GM18517 (cell line): ENCODE measurements around the gene GZF1.

Experiments
- ATAC-seq: cut with Tn5 transposase; IDR thresholded peaks from one replicate; pipeline ENCODE4 v1.9.1; 2021; ENCODE audit warnings: mild to moderate bottlenecking, moderate library complexity; ENCODE audit not compliant: unreplicated experiment

The GZF1 gene

GRCh38 chr20:23361476-23362391, at the start of gene GZF1:
GZF1 (plus strand) TSS chr20:23362182; CDS start chr20:23364384, 2,202 bp downstream.
- ATAC-seq = peak; percentile 59

- ATAC-seq = no peak
Measured at GRCh38 chr20:23313271-23313670, 48.7 kb upstream of the GZF1 start.

- ATAC-seq = no peak
Measured at GRCh38 chr20:23314699-23315098, 47.3 kb upstream of the GZF1 start.

- no peak for ATAC-seq
Measured at GRCh38 chr20:23315099-23315498, 46.9 kb upstream of the GZF1 start.

GRCh38 chr20:23316626-23317025, 45.4 kb upstream of the GZF1 start:
- no peak for ATAC-seq

- no peak for ATAC-seq
Measured at GRCh38 chr20:23317081-23317480, 44.9 kb upstream of the GZF1 start.

GRCh38 chr20:23318347-23318746, 43.6 kb upstream of the GZF1 start:
- no peak for ATAC-seq

GRCh38 chr20:23320317-23320716, 41.7 kb upstream of the GZF1 start:
- ATAC-seq = no peak

GRCh38 chr20:23325107-23325506, 36.9 kb upstream of the GZF1 start:
- ATAC-seq = no peak

- ATAC-seq = no peak
Measured at GRCh38 chr20:23326774-23327173, 35.2 kb upstream of the GZF1 start.

- ATAC-seq = no peak
Measured at GRCh38 chr20:23327617-23328333, 34.2 kb upstream of the GZF1 start.

- no peak for ATAC-seq
Measured at GRCh38 chr20:23331450-23332350, 30.3 kb upstream of the GZF1 start.

GRCh38 chr20:23332467-23332866, 29.5 kb upstream of the GZF1 start:
- ATAC-seq = no peak

GRCh38 chr20:23334111-23334510, 27.9 kb upstream of the GZF1 start:
- ATAC-seq = no peak

GRCh38 chr20:23335521-23335920, 26.5 kb upstream of the GZF1 start:
- no peak for ATAC-seq

- ATAC-seq = no peak
Measured at GRCh38 chr20:23336476-23336875, 25.5 kb upstream of the GZF1 start.

- ATAC-seq = no peak
Measured at GRCh38 chr20:23337312-23337711, 24.7 kb upstream of the GZF1 start.

GRCh38 chr20:23339986-23340385, 22.0 kb upstream of the GZF1 start:
- ATAC-seq = no peak

GRCh38 chr20:23340524-23340923, 21.5 kb upstream of the GZF1 start:
- ATAC-seq = no peak

- no peak for ATAC-seq
Measured at GRCh38 chr20:23341073-23341472, 20.9 kb upstream of the GZF1 start.

- no peak for ATAC-seq
Measured at GRCh38 chr20:23343590-23343989, 18.4 kb upstream of the GZF1 start.
